A549 (cell line): ENCODE results near the gene NOSIP. TPM values are rescaled to one million over a fixed set of nuclear protein-coding genes. Genes with fewer than 3 reads are reported as not detected.
A peak's percentile ranks its signal among the peaks of the same experiment; 100 is the strongest.

Experiments used
- ATAC-seq, 2 experiments: fragments of 200-7000 bp in 1 of 2; fragments of >200 bp in 1 of 2; cut with Nextera tagmentation in 1 of 2; cut with Tn5 transposase in 1 of 2; 3 replicates each; pipeline versions ENCODE4 v1.8.0 to v1.9.1; 2018 to 2020; ENCODE audit warnings: mild to moderate bottlenecking in 1 of 2, moderate library complexity in 1 of 2
- CTCF ChIA-PET: fragments of 300-600 bp; sonication (Branson Sonifier 250); formaldehyde crosslinking; extraction: SDS; loops from one replicate; lab custom pipeline; 2021; ENCODE audit warnings: antibody characterized with exemption, inconsistent platforms; lab: Yijun Ruan, JAX
- POLR2A ChIA-PET: fragments of 350-600 bp; formaldehyde crosslinking; extraction: SDS; loops from one replicate; lab custom pipeline; 2021; ENCODE audit warnings: antibody characterized with exemption, inconsistent platforms; lab: Yijun Ruan, JAX
- DNase-seq, 2 experiments: peaks; one replicate each; pipeline versions ENCODE4 v3.0.0 to v3.0.0-alpha.2; 2011 to 2016; ENCODE audit warnings: low read depth in 1 of 2, low spot score in 1 of 2
- FAIRE-seq: peaks from 2 replicates; lab custom pipeline; 2011; peaks lifted over from hg19 to GRCh38; lab: Jason Lieb, UNC
- H3K27ac ChIP-seq, 2 experiments: fragments of >200 bp; sonication (Bioruptor Twin); formaldehyde crosslinking; 3 replicates each; pipeline ENCODE4 v1.5.1; 2016 to 2017
- H3K4me1 ChIP-seq: fragments of >200 bp; sonication (Bioruptor Twin); formaldehyde crosslinking; 3 replicates; pipeline ENCODE4 v1.6.1; 2016
- H3K4me2 ChIP-seq: fragments of >200 bp; sonication (Bioruptor Twin); formaldehyde crosslinking; 3 replicates; pipeline ENCODE4 v1.6.1; 2016
- H3K4me3 ChIP-seq: fragments of >200 bp; sonication (Bioruptor Twin); formaldehyde crosslinking; 3 replicates; pipeline ENCODE4 v1.5.1; 2016
- H3K9me3 ChIP-seq: fragments of >200 bp; sonication (Bioruptor Twin); formaldehyde crosslinking; 3 replicates; pipeline ENCODE4 v1.6.1; 2016
- BHLHE40 ChIP-seq: IDR thresholded peaks from 2 replicates; pipeline ENCODE4 v1.6.1; 2012; ENCODE audit warnings: low read depth, low read length, inconsistent platforms
- CHD2 ChIP-seq: fragments of 150-350 bp; IDR thresholded peaks from 2 replicates; pipeline ENCODE4 v1.6.1; 2014; ENCODE audit warnings: low read length; ENCODE audit not compliant: partially characterized antibody
- EP300 ChIP-seq, 2 experiments: fragments of >200 bp; sonication (Bioruptor Twin); formaldehyde crosslinking; IDR thresholded peaks; 2 replicates in 1 of 2; 3 replicates in 1 of 2; pipeline ENCODE4 v1.6.1; 2016 to 2017
- ESRRA ChIP-seq: fragments of 150-350 bp; IDR thresholded peaks from 2 replicates; pipeline ENCODE4 v1.6.1; 2014; ENCODE audit warnings: mild to moderate bottlenecking, low read length, borderline replicate concordance
- GATA3 ChIP-seq: IDR thresholded peaks from 2 replicates; pipeline ENCODE4 v1.6.1; 2012; ENCODE audit warnings: borderline replicate concordance
- KDM1A ChIP-seq: fragments of 200-600 bp; sonication (generic); IDR thresholded peaks from 2 replicates; pipeline ENCODE4 v1.6.1; 2016; ENCODE audit warnings: low read depth, mild to moderate bottlenecking
- MAFK ChIP-seq: fragments of 450-650 bp; IDR thresholded peaks from 2 replicates; pipeline ENCODE4 v1.6.1; 2014; ENCODE audit not compliant: partially characterized antibody
- MYC ChIP-seq: IDR thresholded peaks from 2 replicates; pipeline ENCODE4 v1.6.1; 2012; ENCODE audit warnings: mild to moderate bottlenecking, inconsistent platforms, low read length, improper control_type of control experiment, borderline replicate concordance
- NPAS2 ChIP-seq: fragments of 250-450 bp; sonication (Bioruptor Pico); IDR thresholded peaks from 2 replicates; pipeline ENCODE4 v1.8.0; 2022; ENCODE audit warnings: mild to moderate bottlenecking, moderate library complexity, borderline replicate concordance
- NR3C1 ChIP-seq: fragments of >200 bp; sonication (Bioruptor Twin); formaldehyde crosslinking; IDR thresholded peaks from 3 replicates; pipeline ENCODE4 v1.6.1; 2017
- POLR2A ChIP-seq: IDR thresholded peaks from 2 replicates; pipeline ENCODE4 v1.6.1; 2012; ENCODE audit warnings: mild to moderate bottlenecking, low read length
- POLR2AphosphoS2 ChIP-seq: conservative IDR thresholded peaks from 2 replicates; pipeline ENCODE4 v1.6.1; 2012; ENCODE audit warnings: low read length, improper control_type of control experiment, inconsistent platforms
- RCOR1 ChIP-seq: fragments of 150-350 bp; IDR thresholded peaks from 2 replicates; pipeline ENCODE4 v1.6.1; 2014; ENCODE audit warnings: antibody characterized with exemption, low read length, low read depth
- RFX5 ChIP-seq: fragments of 450-650 bp; IDR thresholded peaks from 2 replicates; pipeline ENCODE4 v1.7.1; 2014; ENCODE audit warnings: antibody characterized with exemption, mild to moderate bottlenecking, moderate library complexity
- RNF2 ChIP-seq: fragments of 200-600 bp; sonication (generic); IDR thresholded peaks from 2 replicates; pipeline ENCODE4 v1.6.1; 2016; ENCODE audit warnings: low read depth, mild to moderate bottlenecking, antibody characterized with exemption, moderate library complexity, borderline replicate concordance
- SMC3 ChIP-seq: fragments of >200 bp; sonication (Bioruptor Twin); formaldehyde crosslinking; IDR thresholded peaks from 3 replicates; pipeline ENCODE4 v1.6.1; 2018; ENCODE audit warnings: inconsistent platforms
- TFCP2L1 ChIP-seq: fragments of 250-450 bp; sonication (Bioruptor Pico); IDR thresholded peaks from 2 replicates; pipeline ENCODE4 v1.5.0; 2021; ENCODE audit warnings: mild to moderate bottlenecking
- TP53 ChIP-seq: fragments of 250-450 bp; sonication (Bioruptor Pico); IDR thresholded peaks from 2 replicates; pipeline ENCODE4 v1.5.0; 2021; ENCODE audit warnings: mild to moderate bottlenecking, moderate library complexity
- WGBS: methylation state at CpG from one replicate; pipeline ENCODE4 v1.1.6; 2017; ENCODE audit errors: missing lambda C conversion rate; 5-methylcytosine and 5-hydroxymethylcytosine counted together
- polyA plus RNA-seq, 4 experiments: library from polyadenylated mRNA; depleted of rRNA in 3 of 4; stranded (reverse); fragments of >200 nt; fragmentation: RNase III in 1 of 4; extraction: RNeasy Plus Mini Kit Qiagen cat#74134 plus additional on column Dnase treatment in 1 of 4; gene quantifications; 2 replicates in 3 of 4; 3 replicates in 1 of 4; pipeline ENCODE4 v1.2.3, GENCODE V29; 2011 to 2017
- TF ChIP-seq, protein P1 (sequence below): fragments of >200 bp; sonication (Bioruptor Twin); formaldehyde crosslinking; IDR thresholded peaks from 3 replicates; pipeline ENCODE4 v1.6.1; 2016
- TF ChIP-seq, protein P2 (sequence below): fragments of >200 bp; sonication (Bioruptor Twin); formaldehyde crosslinking; IDR thresholded peaks from 2 replicates; pipeline ENCODE4 v1.6.1; 2016
- TF ChIP-seq, protein P3 (sequence below): fragments of 450-650 bp; IDR thresholded peaks from 2 replicates; pipeline ENCODE4 v1.6.1; 2014; ENCODE audit warnings: antibody characterized with exemption
- TF ChIP-seq, protein P4 (sequence below): IDR thresholded peaks from 2 replicates; pipeline ENCODE4 v1.6.1; 2012; ENCODE audit warnings: low read depth, borderline replicate concordance

NOSIP gene
- polyA plus RNA-seq, 2 of the 4 experiments (the other 2 are of a cell fraction) = 49.0 to 101 TPM

DNA sequence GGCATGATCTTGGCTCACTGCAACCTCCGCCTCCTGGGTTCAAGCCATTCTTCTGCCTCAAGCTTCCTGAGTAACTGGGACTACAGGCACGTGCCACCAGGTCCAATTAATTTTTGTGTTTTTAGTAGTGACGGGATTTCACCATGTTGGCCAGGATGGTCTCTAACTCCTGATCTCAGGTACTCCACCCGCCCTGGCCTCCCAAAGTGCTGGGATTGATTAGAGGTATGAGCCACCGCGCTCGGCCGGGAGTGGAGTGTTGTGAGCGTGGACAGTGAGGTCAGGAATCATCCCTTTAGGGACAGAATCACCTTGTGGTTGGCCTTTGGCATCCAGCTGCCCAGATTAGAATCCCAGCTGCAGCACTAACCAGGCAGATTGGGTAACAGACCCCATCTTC lies 49.3 kb upstream of the NOSIP start:
- FAIRE-seq = no peak
- TF ChIP-seq RCOR1 = no peak
- no peak for TF ChIP-seq NPAS2 (CRISPR knock-in tag)
- no peak for TF ChIP-seq RNF2
- TF ChIP-seq, protein P1, sequence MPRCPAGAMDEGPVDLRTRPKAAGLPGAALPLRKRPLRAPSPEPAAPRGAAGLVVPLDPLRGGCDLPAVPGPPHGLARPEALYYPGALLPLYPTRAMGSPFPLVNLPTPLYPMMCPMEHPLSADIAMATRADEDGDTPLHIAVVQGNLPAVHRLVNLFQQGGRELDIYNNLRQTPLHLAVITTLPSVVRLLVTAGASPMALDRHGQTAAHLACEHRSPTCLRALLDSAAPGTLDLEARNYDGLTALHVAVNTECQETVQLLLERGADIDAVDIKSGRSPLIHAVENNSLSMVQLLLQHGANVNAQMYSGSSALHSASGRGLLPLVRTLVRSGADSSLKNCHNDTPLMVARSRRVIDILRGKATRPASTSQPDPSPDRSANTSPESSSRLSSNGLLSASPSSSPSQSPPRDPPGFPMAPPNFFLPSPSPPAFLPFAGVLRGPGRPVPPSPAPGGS = no peak
- TF ChIP-seq MAFK = no peak
- TF ChIP-seq RFX5 = no peak
- no peak for TF ChIP-seq TFCP2L1 (CRISPR knock-in tag)
- TF ChIP-seq, protein P2, sequence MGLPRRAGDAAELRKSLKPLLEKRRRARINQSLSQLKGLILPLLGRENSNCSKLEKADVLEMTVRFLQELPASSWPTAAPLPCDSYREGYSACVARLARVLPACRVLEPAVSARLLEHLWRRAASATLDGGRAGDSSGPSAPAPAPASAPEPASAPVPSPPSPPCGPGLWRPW = no peak
- no peak for TF ChIP-seq TP53
- TF ChIP-seq POLR2A = no peak
- no peak for TF ChIP-seq GATA3
- TF ChIP-seq EP300 (IDR thresholded peaks at IDR 0.05) = no peak
- no peak for ATAC-seq

DNA sequence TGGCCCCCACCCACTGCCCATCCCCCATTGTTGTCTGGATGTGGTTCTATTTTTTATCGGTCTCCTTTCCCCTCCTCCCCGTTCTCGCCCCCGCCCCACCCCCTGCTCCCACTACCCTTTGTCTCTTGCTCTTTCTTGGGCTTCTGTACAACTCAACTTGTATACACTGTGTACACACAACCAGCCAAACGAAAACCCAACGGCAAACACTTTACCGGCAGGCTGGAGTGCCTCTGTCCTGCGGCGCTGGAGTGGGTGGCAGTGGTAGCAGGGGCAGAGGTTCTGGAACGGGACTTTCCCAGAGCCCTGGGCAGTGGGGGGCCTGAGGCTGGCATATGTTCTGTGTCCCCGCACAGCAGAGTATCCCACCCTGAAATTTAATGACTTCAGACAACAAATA lies 45.9 kb upstream of the NOSIP start:
- H3K9me3 ChIP-seq = no peaks in the 10 kb centered on the region
- DNase-seq (no peak), ATAC-seq (no peak), FAIRE-seq (no peak)
- POLR2A ChIA-PET = no interaction called here
- no peak overlapping the region for H3K4me2 ChIP-seq
- no peak overlapping the region for H3K4me3 ChIP-seq
- H3K4me1 ChIP-seq = no peaks in the 10 kb centered on the region
- WGBS = 83% methylated on average over 9 of the region's 11 CpGs
- H3K27ac ChIP-seq = no peak overlapping the region
- CTCF ChIA-PET = interaction anchor here (0.6 to 2.5 kb wide), 4 partner anchors 10 to 57 kb away, joined by 3 to 11 read pairs (median 5); no protein-coding TSS in a partner anchor
- TF ChIP-seq POLR2AphosphoS2 (no peak), BHLHE40 (no peak), NPAS2 (CRISPR knock-in tag) (no peak), GATA3 (no peak), ESRRA (no peak), CHD2 (no peak), KDM1A (no peak), NR3C1 (no peak)

More for the DNA sequence above, 49.3 kb upstream of the NOSIP start:
- H3K9me3 ChIP-seq = no peaks in the 10 kb centered on the region
- 96% methylated on average over 9 of the region's 9 CpGs for WGBS
- no peak overlapping the region for H3K4me3 ChIP-seq
- CTCF ChIA-PET = interaction anchor here (0.6 to 1.6 kb wide), 5 partner anchors 12 to 126 kb away, joined by 3 to 6 read pairs (median 3); no protein-coding TSS in a partner anchor
- DNase-seq = no peak
- no peaks in the 10 kb centered on the region for H3K4me1 ChIP-seq
- H3K27ac ChIP-seq = no peak overlapping the region
- no peak overlapping the region for H3K4me2 ChIP-seq
- POLR2A ChIA-PET = interaction anchor here (1.1 to 1.6 kb wide), 3 partner anchors 11 to 39 kb away, joined by 3 to 5 read pairs (median 5); partner anchors contain the start of genes PRR12, RRAS and SCAF1

DNA sequence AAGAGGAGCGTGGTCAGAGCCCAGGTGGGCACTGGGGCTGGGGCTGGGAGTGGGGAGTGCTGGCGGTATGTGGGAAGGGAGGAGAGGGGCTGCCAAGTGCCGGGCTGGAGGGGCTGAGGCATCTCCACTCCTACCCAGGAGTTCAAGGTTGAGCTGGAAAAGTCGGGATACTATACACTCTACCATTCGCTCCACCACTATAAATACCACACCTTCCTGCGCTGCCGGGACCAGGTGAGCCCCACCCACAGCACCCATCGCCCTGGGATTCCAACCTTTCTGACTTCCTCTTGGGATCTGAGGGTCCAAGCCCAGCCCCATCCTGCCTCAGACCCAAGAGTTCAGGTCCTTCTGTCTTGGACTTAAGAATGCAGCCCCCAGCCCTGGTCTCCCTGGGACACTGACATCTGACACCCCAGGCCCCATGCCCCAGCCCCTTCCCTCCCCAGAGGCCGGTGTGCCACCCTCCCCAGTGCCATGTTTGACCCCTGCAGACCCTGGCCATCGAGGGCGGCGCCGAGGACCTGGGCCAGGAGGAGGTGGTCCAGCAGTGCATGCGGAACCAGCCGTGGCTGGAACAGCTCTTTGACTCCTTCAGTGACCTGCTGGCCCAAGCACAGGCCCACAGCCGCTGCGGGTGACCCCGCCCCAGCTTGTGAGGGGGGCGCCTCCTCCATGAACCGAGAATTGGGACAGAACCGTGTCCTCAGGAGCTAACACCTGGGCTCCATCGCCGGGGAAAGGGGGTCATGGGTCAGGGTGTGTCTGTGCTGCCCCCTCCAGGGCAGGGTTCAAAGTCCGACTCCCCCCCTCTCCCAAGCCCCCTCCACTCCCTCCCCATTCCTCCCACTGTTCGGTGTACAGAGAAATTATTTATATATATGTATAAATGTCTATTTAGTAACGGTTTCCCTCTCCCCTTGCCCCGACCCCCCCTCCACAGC lies 44.9 kb upstream of the NOSIP start:
- Histone ChIP-seq H3K4me3 (no peak overlapping the region), H3K4me1 (no peaks in the 10 kb centered on the region), H3K27ac (no peak overlapping the region), H3K9me3 (no peaks in the 10 kb centered on the region), H3K4me2 (no peak overlapping the region)
- 80% methylated on average over 21 of the region's 27 CpGs for WGBS
- peak; percentile 28 to 43; a peak in 5 of 6 replicates for ATAC-seq
- CTCF ChIA-PET = interaction anchor here (0.6 to 2.5 kb wide), 6 partner anchors 9 to 47 kb away, joined by 3 to 11 read pairs (median 4); partner anchors contain the start of gene RRAS
- no peak for FAIRE-seq
- TF ChIP-seq MYC (no peak), POLR2A (no peak), SMC3 (no peak), RCOR1 (no peak)
- TF ChIP-seq, protein P3, sequence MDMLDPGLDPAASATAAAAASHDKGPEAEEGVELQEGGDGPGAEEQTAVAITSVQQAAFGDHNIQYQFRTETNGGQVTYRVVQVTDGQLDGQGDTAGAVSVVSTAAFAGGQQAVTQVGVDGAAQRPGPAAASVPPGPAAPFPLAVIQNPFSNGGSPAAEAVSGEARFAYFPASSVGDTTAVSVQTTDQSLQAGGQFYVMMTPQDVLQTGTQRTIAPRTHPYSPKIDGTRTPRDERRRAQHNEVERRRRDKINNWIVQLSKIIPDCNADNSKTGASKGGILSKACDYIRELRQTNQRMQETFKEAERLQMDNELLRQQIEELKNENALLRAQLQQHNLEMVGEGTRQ = no peak
- TF ChIP-seq, protein P4, sequence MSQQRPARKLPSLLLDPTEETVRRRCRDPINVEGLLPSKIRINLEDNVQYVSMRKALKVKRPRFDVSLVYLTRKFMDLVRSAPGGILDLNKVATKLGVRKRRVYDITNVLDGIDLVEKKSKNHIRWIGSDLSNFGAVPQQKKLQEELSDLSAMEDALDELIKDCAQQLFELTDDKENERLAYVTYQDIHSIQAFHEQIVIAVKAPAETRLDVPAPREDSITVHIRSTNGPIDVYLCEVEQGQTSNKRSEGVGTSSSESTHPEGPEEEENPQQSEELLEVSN = no peak
- no peak for DNase-seq
- POLR2A ChIA-PET = no interaction called here
